Transverse colon (tissue), 4 donors: Measurements from ENCODE around the gene SNRNP48. TPM values are rescaled to one million over a fixed set of nuclear protein-coding genes. Genes with fewer than 3 reads are reported as not detected.
A peak's percentile ranks its signal among the peaks of the same experiment; 100 is the strongest.

Experiments used
- DNase-seq: peaks from one replicate; pipeline ENCODE4 v3.0.0-alpha.2; 2019
- H3K27ac ChIP-seq, 4 donors: fragments of 200-600 bp; sonication (generic); 2 replicates each; pipeline ENCODE4 v1.5.1; 2016 to 2018; ENCODE audit warnings: inconsistent platforms in 4 of 4
- H3K27me3 ChIP-seq: fragments of 200-600 bp; sonication (generic); 2 replicates; pipeline ENCODE4 v1.5.1; 2017; ENCODE audit warnings: inconsistent platforms
- H3K36me3 ChIP-seq, 4 donors: fragments of 200-600 bp; sonication (generic); 2 replicates each; pipeline ENCODE4 v1.5.1; 2017 to 2019; ENCODE audit warnings: inconsistent platforms in 4 of 4
- H3K4me1 ChIP-seq, 4 donors: fragments of 200-600 bp; sonication (generic); 2 replicates each; pipeline ENCODE4 v1.5.1; 2017 to 2020; ENCODE audit warnings: inconsistent platforms in 4 of 4
- H3K4me3 ChIP-seq, 4 donors: fragments of 200-600 bp; sonication (generic); 1 replicate in 1 of 4; 2 replicates in 3 of 4; pipeline versions ENCODE4 v1.5.1 to v1.6.1; 2017 to 2019; ENCODE audit warnings: inconsistent platforms in 4 of 4
- H3K9me3 ChIP-seq, 2 donors: fragments of 200-600 bp; sonication (generic); 2 replicates each; pipeline ENCODE4 v1.5.1; 2017 to 2019; ENCODE audit warnings: inconsistent platforms in 2 of 2
- EP300 ChIP-seq: sonication (generic); formaldehyde crosslinking; IDR thresholded peaks from one replicate; pipeline ENCODE4 v1.6.1; 2017; ENCODE audit warnings: antibody characterized with exemption, low read depth
- POLR2A ChIP-seq: fragments of 450-650 bp; IDR thresholded peaks from one replicate; pipeline ENCODE4 v1.6.1; 2016; ENCODE audit warnings: antibody characterized with exemption, mild to moderate bottlenecking, moderate library complexity
- POLR2AphosphoS5 ChIP-seq, 3 donors: sonication (generic); formaldehyde crosslinking; IDR thresholded peaks; one replicate each; pipeline ENCODE4 v1.6.1; 2016; ENCODE audit warnings: antibody characterized with exemption in 3 of 3
- WGBS, 2 donors: methylation state at CpG; one replicate each; pipeline ENCODE4 v1.1.5; 2018; ENCODE audit warnings: low coverage in 1 of 2; 5-methylcytosine and 5-hydroxymethylcytosine counted together
- in situ Hi-C, 4 donors: fragments of 200-750 bp; cut with MboI; loops; one replicate each; pipeline versions ENCODE4 v1.15.0 to v1.15.1; 2017; ENCODE audit warnings: low sequenced_read_pairs in 3 of 4, low pct_ligation_motif_present in 1 of 4, low pct_unique_long_range_greater_than_20kb in 1 of 4
- intact Hi-C: fragments of 100-400 bp; cut with DNase I; formaldehyde crosslinking; loops from one replicate; pipeline ENCODE4 v1.15.1; 2023; ENCODE audit warnings: low total_unique reads
- total RNA-seq, 4 donors: library from RNA; depleted of rRNA; stranded (reverse); fragments of >200 nt; gene quantifications; one replicate each; pipeline ENCODE4 v1.1.0, GENCODE V29; 2016
- TF ChIP-seq, protein P1 (sequence below), 5 experiments: fragments of 200-600 bp in 3 of 5; fragments of 450-650 bp in 2 of 5; sonication (generic) in 3 of 5; IDR thresholded peaks; 1 replicate in 2 of 5; 2 replicates in 3 of 5; pipeline ENCODE4 v1.5.1; 2016 to 2017; ENCODE audit warnings: antibody characterized with exemption in 5 of 5, inconsistent platforms in 3 of 5, mild to moderate bottlenecking in 2 of 5, moderate library complexity in 1 of 5

SNRNP48 gene
- 10 to 100 TPM in 3 of 4 donors, 1 to 10 TPM in 1; 7.9 to 31.8 (median 16.6) TPM for total RNA-seq

DNA sequence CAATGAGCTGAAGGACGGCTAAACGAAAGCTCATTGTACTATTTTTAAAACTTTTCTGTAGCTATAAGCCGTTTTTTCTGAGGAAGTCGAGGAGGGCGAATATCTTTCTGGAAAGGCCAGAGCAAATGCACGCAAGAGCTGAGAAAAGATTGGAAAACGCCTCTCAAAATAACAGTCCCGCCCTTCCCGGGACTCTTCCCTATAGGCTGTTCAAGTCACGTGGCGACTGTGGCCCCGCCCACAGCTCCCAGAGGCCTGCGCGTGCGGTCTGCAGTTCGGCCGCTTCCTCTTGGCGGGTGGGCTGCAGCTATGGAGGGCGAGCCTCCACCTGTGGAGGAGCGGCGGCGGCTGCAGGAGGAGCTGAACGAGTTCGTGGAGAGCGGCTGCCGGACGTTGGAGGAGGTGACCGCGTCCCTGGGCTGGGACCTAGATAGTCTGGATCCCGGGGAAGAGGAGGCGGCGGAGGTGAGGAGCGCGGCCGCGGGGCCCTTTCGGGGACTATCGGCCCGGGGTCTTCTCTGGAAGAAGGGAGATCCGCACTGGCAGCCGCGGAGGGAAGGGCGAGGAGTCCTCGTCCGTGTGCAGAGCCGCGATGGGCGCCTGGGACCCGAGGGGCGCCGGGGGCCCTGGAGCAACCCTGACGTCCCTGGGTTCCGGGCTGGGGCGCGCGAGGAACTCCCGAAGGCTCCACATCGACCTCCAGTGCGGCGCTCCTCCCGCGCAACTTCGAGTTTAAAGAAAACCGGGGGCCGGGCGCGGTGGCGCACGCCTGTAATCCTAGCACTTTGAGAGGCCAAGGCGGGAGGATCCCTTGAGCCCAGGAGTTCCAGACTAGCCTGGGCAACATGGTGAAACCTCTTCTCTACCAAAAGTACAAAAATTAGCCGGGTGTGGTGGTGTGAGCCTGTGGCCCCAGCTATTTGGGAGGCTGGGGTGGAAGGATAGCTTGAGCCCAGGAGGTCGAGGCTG lies at the start of gene SNRNP48:
TSS of gene SNRNP48 (plus strand) at position 250 of the 969 bp plus-strand sequence. CDS start at position 310, 60 bp downstream.
- WGBS, 2 donors, result 1 to 3% methylated on average over 11 to 67 of the region's 72 CpGs
- in situ Hi-C loops, result loop anchor here in 3 of 4 donors (10.0 to 25.0 kb wide), 3 partner anchors 178 to 903 kb away; no protein-coding TSS in a partner anchor
- Histone ChIP-seq H3K27me3 (no peaks in the 10 kb centered on the region), H3K36me3 (peaks cover 0 to 14% (median 6%) of the 10 kb centered on the region in 4 donors), H3K4me1 (peaks cover 3 to 58% (median 31%) of the 10 kb centered on the region in 4 donors), H3K27ac (peak within 1 kb of the TSS; percentile 75 to 87 (median 87)), H3K9me3 (no peaks in the 10 kb centered on the region), H3K4me3 (peak within 1 kb of the TSS; percentile 68 to 95 (median 92))
- TF ChIP-seq POLR2A (peak; percentile 87), EP300 (no peak), POLR2AphosphoS5 (IDR thresholded peaks at IDR 0.05) (peak; percentile 90 to 95 (median 93))
- TF ChIP-seq, protein P1, sequence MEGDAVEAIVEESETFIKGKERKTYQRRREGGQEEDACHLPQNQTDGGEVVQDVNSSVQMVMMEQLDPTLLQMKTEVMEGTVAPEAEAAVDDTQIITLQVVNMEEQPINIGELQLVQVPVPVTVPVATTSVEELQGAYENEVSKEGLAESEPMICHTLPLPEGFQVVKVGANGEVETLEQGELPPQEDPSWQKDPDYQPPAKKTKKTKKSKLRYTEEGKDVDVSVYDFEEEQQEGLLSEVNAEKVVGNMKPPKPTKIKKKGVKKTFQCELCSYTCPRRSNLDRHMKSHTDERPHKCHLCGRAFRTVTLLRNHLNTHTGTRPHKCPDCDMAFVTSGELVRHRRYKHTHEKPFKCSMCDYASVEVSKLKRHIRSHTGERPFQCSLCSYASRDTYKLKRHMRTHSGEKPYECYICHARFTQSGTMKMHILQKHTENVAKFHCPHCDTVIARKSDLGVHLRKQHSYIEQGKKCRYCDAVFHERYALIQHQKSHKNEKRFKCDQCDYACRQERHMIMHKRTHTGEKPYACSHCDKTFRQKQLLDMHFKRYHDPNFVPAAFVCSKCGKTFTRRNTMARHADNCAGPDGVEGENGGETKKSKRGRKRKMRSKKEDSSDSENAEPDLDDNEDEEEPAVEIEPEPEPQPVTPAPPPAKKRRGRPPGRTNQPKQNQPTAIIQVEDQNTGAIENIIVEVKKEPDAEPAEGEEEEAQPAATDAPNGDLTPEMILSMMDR (IDR thresholded peaks at IDR 0.05), result no peak
- intact Hi-C loops, result no loop called here
- peak; percentile 96 for DNase-seq

DNA sequence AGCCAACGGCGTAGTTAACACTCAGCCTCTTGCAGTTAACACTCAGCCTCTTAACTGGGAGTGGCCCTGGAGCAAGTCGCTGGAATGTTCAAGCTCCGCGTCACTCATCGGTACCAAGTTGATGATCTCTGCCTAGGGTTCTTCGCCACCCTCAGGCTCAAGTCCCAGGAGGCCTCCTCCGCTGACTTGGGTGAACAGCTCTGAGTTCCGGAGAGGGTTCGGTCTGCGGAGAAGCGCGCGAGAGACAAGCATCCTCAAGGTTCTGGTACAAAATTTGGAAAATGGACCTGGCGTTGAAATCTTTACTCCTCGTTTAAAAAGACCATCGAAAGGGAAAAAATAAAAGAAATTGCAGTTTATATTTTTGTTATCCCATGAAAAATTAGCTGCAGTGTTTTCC lies 49.4 kb upstream of the SNRNP48 start:
- in situ Hi-C loops (no loop called here), intact Hi-C loops (no loop called here)
- Histone ChIP-seq H3K27ac (peak overlapping the region in 2 of 4 donors; percentile 85 to 91), H3K36me3 (no peaks in the 10 kb centered on the region), H3K4me1 (peaks cover 0 to 23% (median 16%) of the 10 kb centered on the region in 4 donors), H3K27me3 (peaks cover 67% of the 10 kb centered on the region), H3K4me3 (peak overlapping the region in 3 of 4 donors; percentile 56 to 70 (median 58)), H3K9me3 (no peaks in the 10 kb centered on the region)
- 43 to 53% methylated on average over 17 of the region's 17 CpGs for WGBS, 2 donors
- no peak for DNase-seq
- TF ChIP-seq EP300 (no peak), POLR2A (no peak), POLR2AphosphoS5 (IDR thresholded peaks at IDR 0.05) (no peak)
- TF ChIP-seq, protein P1 (IDR thresholded peaks at IDR 0.05), result no peak

DNA sequence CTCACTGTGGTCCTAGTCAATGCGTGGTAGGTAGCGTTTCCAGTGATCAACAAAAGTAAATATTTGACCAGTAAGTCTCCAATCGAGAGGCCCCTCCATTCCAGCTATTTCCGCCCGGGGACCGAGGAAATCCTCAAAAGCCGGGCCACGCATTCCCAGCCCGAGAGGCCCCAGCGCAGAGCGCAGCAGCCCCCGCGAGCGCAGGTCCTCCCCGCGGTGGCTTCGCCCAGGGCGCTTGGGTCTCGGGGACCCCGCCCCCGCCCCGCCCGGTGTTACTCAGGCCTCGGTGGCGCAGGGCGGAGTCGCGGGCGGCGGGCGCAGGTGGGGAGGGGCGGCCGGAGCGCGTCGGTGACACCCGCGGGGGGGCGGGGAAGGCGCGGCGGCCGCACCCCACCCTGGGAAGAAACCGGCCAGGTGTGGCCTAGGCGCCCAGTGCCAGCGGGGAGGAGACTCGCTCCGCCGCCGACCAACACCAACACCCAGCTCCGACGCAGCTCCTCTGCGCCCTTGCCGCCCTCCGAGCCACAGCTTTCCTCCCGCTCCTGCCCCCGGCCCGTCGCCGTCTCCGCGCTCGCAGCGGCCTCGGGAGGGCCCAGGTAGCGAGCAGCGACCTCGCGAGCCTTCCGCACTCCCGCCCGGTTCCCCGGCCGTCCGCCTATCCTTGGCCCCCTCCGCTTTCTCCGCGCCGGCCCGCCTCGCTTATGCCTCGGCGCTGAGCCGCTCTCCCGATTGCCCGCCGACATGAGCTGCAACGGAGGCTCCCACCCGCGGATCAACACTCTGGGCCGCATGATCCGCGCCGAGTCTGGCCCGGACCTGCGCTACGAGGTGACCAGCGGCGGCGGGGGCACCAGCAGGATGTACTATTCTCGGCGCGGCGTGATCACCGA lies 48.6 kb upstream of the SNRNP48 start, which contains the start of gene DSP:
TSS of gene DSP (plus strand) at position 497 of the 890 bp plus-strand sequence. CDS start at position 742, 245 bp downstream.
- intact Hi-C loops (no loop called here), in situ Hi-C loops (no loop called here)
- Histone ChIP-seq H3K27ac (peak within 1 kb of the TSS; percentile 76 to 91 (median 86)), H3K9me3 (no peaks in the 10 kb centered on the region), H3K4me1 (peaks cover 0 to 29% (median 20%) of the 10 kb centered on the region in 4 donors), H3K4me3 (peak within 1 kb of the TSS; percentile 54 to 70 (median 57)), H3K27me3 (peaks cover 59% of the 10 kb centered on the region), H3K36me3 (no peaks in the 10 kb centered on the region)
- DNase-seq, result peak; percentile 90
- 0 to 1% methylated on average over 2 to 46 of the region's 105 CpGs for WGBS, 2 donors
- TF ChIP-seq POLR2A, result peak; percentile 98
- TF ChIP-seq, protein P1 (IDR thresholded peaks at IDR 0.05), result no peak
- TF ChIP-seq POLR2AphosphoS5 (IDR thresholded peaks at IDR 0.05), result peak; percentile 83 to 99 (median 99)
- peak; percentile 9 for TF ChIP-seq EP300
